DMS79 treated with DMSO at 0.1 percent for 48 hours (cell line): Measurements from ENCODE around the gene E2F1.
A peak's percentile ranks its signal among the peaks of the same experiment; 100 is the strongest.

ENCODE experiments used
- DNase-seq: peaks from one replicate; lab custom pipeline; 2025; lab: John Stamatoyannopoulos, UW

The E2F1 gene, protein sequence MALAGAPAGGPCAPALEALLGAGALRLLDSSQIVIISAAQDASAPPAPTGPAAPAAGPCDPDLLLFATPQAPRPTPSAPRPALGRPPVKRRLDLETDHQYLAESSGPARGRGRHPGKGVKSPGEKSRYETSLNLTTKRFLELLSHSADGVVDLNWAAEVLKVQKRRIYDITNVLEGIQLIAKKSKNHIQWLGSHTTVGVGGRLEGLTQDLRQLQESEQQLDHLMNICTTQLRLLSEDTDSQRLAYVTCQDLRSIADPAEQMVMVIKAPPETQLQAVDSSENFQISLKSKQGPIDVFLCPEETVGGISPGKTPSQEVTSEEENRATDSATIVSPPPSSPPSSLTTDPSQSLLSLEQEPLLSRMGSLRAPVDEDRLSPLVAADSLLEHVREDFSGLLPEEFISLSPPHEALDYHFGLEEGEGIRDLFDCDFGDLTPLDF

DNA sequence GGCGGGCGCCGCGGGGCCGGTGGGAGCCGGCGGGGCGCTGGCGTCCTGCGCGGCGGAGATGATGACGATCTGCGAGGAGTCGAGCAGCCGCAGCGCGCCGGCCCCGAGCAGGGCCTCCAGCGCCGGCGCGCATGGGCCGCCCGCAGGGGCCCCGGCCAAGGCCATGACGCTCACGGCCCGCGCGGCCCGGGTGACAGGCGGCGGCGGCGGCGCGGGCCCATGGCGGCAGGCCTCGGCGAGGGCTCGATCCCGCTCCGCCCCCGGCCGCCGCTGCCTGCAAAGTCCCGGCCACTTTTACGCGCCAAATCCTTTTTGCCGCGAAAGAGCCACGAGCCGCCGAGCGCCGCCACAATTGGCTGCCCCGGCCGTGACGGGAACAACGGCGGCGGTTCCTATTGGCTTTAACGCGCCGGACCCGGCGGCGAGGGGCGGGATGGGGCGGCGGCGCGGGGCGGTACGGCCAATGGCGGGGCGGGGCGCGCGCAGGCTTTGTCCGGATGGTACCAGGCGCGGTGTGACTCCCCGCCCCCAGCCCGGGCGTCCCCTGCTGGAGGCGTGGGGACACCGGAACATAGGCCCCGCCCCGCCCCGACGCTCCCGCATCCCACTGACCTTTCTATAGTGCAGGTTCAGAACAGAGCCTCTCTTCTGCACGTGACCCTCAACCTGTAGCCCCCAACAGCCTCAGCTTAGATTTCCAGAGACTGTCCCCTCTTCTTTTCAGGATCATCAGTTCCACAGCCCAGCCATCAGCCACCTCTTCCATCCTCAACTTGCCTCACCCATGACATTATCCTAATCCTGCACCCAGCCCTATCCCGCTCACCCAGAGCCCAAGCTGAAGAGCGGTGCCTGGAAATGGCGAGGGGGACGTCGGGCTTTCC is at the start of gene E2F1:
TSS of gene E2F1 (minus strand) at position 286 of the 884 bp plus-strand sequence. CDS start at position 165, 121 bp downstream.
- peak; percentile 89 for DNase-seq

DNA sequence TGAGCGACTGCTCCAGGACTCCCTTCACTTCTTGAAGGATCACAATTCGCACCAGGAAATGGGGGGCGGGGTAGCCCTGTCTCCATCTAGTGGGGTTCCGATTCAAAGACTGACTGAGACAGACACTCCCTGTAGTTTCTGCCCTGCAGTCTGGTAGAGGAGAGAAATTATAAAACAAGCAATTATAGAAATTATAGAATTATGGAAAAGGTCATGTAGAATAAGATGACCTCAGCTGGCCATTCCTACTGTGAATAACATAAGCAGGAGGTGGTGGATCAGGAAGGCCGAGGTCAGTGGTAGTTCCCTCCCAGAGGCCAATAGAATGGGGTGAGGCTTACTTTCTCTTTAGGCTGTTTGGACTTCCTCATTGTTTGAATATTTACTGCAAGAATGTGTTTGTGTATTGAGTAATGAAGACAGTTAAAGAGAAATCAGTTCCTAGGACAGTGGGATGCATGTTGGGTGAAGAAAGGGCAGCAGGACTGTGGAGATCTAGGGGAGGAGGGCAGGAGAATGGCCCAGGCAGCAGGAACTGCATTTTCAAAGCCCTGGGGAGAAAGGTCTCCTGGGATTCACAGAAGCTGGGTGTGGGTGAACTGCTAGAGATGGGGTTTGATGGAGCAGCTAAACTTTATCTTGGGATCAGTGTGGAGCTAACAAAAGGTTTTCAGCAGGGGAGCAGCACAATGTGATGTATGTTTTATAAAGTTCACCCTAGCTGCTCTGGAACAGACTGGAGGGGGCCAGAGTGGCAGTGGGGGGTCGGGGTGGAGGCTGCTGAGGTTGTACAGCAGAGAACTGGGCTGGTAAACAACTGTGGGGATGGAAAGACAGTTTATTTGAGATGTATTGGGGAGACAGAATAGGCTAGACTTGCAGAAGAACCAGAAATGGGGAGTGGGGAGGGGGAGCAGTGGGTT is 47.7 kb upstream of the E2F1 start:
- DNase-seq: no peak

DNA sequence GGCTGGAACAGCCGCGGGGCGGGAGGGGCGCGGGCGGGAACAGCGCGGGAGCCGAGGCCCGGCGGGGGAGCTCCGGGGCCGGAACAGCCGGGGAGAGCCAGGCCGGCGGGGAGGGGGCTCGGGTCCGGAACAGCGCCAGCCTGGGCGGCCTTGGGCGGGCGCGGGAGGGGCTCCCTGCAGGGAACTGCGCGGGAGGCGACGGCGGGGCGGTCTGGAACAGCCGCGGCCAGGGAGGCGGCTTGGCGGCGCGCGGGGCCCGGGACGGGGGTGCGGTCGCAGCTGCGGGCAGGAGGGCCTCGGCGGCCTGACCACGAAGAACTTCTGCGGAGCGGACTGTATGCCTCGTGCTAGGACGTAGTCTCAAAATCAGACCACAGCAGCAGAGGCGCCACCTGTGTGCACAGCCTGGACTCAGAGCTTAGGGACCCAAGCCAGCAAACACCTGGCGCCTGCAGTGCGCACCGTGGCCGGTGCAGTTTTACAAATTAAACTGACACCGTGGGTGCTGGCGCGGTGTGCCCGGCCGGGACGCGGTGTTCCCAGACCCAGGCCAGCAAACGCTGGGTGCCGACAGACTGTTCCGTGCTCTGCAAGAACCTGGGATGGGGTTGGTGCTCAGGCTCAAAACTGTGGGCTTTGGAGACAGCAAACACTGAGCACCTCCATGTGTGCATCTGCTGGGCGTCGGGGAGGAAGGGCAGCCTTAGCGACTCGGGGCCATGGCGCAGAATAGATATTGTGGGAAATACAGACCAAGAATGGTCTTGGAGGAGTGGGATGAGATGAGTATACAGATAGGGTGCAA is 46.2 kb upstream of the E2F1 start:
- peak; percentile 37 for DNase-seq

DNA sequence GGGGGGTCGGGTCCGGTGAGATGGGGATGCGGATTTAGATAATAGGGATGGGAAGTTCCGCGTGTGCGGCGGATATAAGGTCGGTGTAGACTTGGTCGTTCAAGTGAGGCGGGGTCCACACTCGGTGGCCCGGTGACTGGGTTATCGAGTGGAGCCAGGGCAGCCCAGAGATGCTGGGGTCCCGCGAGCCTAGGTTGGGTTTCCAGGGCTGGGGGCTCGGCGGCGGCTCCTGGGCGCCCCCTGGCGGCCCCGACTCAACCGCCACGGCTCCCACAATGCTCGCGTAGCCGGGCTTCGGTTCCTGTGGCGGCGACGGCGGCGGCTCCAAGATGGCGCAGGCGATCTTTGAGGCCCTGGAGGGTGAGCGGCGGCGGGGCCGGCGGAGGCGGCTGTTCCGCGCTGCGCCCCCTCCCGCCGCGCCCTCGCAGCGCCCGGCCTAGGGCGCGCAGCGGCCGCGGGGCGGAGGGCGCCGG is 45.5 kb upstream of the E2F1 start, which contains the start of gene ZNF341:
TSS of gene ZNF341 (plus strand) at position 304 of the 473 bp plus-strand sequence. CDS start at position 330, 26 bp downstream.
- DNase-seq: peak; percentile 32

DNA sequence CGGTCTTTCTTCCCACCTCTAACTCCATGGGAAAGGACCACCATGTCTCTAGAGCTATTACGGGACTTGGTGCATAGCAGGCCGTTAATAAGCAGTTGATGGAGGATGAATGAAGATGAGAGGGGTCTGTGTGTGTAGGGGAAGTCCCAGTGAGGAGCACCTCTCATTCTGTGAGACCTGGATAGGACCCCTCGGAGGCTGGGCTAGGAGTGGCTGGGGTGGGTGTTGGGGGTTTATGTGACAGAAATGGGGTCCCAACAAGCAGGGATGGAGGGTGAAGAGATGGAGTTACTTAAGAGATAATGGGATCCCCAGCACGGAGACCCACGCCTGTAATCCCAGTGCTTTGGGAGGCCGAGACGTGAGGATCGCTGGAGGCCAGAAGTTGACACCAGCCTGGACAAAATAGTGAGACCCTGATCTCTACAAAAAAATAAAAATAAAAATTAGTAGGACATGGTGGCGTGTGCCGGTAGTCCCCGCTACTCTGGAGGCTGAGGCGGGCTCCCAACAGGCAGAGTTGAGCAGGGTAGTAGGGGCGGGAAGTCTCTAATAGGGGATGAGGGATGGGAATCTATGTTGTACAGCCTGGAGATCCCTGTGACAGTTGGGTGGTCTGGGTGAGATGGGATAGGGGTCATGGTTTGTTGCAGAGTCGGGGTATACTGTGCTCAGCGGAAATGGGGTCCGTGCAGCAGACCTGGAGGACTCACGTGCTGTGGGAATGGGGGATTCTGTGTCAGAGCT is 44.9 kb upstream of the E2F1 start:
- no peak for DNase-seq

DNA sequence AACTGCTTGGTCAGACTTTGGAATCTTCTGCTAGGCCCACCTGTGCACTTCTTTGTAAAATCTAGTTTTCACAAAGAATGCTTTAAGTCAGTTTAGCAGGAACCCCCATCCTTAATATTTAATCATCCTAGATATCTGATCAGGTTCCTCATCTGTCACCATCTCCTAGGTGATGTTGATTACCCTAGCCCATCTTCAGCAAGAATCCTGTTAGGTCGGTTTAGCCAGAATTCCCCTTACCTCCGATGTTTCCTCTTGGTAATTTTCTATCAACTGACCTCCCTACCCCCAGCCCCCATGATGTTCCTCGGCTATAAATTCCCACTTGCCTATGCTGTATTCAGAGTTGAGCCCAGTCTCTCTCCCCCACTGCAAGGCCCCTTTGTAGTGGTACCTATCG is 42.9 kb upstream of the E2F1 start:
- no peak for DNase-seq

DNA sequence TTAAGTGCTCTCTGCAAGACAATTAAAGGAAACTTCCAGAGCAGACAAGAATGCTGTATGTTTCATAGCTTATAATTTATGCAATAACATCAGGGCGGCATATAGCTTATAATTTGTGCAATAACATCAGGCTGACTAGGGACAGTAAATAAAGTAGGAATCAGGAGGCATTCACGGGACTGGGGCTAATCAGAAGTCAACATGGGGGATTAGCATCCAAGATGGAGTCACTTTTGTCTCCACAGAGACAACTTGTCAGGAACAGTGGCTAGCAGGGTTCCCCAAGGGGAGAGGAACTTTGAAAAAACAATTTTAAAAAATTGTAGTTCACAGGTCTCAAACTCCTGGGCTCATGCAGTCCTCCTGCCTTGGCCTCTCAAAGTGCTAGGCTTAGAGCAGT is 42.3 kb upstream of the E2F1 start:
- no peak for DNase-seq

DNA sequence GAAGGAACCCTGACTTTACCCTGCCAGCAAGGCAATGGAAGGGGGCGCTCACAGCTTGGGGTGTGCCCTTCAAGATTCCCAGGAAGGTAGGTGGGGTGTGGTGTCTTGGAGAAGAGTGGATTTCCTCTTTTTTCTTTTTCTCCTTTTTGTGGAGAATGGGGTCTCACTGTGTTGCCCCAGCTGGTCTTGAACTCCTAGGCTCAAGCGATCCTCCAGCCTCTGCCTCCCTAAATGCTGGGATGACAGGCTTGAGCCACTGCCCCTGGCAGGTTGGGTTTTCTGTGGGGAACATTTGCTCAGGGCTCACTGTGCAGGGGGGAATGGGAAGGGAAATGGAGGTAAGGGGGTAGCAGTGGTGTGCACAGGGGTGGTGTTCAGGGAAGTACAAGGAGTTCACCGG is 41.6 kb upstream of the E2F1 start:
- DNase-seq: no peak

DNA sequence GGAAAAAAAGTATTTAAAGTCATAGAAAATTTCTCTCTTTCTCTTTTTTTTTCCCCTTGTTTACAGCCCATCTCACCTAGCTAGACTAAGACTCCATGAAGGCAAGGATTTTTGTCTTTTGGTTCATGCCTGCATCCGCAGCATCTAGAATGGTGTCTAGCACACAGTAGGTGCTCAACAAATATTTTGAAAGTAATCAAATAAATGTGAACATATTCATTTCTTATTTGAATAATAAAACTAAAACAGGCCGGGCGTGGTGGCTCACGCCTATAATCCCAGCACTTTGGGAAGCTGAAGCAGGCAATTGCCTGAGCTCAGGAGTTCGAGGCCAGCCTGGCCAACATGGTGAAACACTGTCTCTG is 40.9 kb upstream of the E2F1 start:
- no peak for DNase-seq

DNA sequence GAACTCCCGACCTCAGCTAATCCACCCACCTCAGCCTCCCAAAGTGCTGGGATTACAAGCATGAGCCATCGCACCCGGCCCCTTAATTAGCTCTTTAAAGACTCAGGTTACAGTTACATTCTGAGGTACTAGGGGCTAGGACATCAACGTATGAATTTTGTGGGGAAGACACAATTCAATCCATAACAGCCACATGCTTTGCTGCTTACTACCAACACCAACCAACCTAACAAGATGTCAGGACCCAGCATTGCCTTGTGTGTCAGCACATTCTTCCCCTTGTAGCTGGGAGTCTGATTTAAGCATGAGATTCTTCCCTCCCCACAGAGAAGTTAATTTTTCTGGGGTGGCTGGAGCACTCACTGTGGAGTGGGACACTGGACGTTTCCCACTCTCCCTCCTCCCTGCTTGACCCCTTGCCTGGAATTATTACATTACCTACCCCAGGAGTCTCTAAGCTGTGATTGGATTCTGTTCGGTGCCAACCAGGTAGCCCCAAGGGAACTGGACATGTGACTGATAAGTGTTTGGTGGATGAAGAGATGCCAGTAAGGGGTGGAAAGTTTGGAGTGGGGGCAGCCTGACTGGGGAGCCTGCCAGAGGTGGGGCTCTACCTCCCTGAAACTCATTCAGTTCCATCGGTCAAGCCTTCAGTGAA is 39.6 kb upstream of the E2F1 start:
- DNase-seq: no peak

DNA sequence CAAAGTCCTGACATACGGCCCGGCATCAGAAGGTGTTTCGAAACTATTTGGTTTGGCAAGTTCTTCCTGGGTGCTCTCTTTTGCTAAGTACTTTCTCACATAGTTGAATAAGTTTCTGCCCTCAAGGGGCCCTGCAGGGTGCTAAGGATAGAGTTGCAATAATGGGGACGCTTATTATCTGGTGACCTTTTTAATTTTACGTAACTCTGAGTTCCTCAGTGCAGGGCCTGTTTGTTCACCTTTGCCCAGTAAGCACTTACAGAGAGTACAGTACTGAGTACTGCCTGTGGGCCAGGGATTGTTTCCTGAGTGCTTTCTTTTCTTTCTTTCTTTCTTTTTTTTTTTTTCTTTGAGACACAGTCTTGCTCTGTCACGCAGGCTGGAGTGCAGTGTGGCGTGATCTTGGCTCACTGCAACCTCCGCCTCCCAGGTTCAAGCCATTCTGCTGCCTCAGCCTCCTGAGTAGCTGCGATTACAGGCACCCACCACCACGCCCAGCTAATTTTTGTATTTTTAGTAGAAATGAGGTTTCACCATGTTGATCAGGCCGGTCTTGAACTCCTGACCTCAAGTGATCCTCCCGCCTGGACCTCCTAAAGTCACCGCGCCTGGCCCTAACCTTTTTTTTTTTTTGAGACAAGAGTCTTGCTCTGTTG is 38.4 kb upstream of the E2F1 start:
- no peak for DNase-seq

DNA sequence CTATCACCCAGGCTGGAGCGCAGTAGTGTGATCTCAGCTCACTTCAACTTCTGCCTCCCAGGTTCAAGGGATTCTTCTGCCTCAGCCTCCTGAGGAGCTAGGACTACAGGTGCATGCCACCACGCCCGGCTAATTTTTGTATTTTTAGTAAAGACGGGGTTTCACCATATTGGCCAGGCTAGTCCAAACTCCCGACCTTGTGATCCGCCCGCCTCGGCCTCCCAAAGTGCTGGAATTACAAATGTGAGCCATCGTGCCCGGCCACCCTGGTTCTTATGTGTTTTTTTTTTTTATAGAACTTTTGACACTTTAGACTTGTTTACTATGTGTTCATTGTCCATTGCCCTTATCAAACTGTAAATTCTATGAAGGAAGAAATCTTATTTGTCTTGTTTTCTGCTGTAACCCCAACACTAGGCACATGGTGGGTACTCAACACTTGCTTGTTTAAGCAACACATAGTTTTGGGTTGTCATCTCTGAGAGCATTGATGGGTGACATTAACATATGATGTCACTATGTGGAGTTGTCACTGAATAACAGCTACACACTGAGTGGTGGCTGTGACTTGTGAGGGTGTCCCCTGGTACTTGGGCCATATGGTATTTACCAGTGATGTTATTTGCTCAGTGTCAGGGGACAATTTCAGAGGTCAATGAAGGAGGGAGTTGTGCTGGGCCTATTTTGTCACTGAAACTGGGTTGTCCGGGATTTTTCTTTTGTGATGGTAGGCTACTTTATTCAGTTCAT is 35.4 kb upstream of the E2F1 start:
- DNase-seq: no peak

DNA sequence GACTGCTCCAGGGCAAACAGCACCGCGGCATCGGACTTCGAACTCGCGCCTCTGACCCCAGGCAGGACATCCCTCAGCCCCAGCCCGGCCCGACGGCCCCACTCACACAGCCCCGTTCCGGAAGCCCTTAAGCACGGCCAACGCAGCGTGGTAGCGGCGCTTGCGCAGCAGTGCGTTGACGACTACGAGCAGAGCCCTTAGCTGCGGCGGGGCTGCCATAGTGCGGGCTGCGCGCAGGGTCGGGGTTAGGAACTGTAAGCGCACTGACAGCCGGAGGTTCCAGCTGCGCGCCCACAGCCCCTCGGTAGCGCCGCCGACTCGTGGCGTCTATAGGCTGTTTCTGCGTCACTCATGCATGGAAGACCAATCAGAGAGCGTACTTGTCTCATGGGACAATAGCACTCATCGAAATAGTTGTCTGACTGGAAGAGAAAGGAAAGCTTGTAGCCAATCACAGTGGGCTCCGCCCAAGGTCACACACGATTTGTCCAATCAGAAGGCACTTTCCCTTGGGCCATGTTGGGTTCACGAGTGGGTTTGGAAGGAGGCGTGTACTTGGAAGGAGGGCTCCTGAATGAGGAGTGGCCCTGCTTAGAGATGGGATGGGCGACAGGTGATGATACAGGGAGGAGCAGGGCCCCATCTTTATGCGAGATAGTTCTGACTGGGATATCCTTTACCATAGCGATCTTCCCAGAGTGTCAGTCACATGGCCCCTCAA is 34.0 kb upstream of the E2F1 start, which contains the start of gene PXMP4:
TSS of gene PXMP4 (minus strand) at position 322 of the 721 bp plus-strand sequence. CDS start at position 219, 103 bp downstream.
- peak; percentile 94 for DNase-seq

DNA sequence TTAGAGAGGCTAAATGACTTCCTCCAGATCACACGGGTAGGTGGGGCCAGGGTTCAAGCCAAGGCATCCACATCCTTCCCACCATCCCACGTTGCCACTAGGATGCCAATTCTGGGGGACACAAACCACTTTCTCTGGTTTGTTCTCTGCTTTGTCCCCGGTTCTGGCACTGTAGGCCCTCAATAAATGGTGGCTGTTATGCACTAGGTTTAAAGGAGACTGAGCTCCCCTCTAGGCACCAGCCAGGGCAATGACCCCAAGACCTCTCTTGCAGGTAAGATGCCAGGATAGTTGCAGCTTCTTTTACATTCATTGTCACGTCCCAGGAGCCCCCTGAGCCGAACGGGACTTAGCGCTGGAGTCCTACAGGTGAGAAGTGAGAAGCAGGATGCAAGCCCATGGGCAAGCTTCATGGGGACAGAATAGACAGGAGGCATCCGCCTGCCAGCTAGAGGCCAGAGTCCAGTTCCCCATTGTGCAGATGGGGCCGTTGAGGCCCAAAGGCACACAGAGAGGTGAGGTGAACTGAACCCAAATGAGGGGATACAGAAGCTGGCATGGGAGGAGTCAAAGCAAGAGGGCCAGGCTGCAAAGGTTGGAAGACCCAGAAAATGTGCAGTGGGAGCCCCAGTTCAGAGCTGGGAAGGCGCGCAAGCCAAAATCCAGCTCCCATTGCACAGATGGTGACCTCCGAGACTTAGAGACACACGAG is 33.2 kb upstream of the E2F1 start:
- no peak for DNase-seq

DNA sequence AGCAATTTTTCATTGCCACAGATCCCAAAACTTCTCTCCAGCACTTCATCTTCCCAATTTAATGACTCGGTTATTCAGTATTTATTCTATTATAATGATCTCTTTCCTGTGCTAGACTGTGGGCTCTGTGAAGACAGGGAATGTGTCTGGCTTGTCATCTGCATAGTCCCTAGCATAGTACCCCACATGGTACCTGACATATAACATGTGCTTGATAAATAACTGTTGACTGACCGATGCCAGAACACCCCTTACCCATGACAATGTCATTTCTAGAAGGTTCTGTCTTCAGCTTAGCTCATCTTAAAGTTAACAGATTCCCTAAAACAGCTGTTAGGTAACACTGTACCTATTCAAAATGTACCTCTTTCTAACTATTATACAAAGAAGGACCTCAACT is 30.3 kb upstream of the E2F1 start:
- DNase-seq: no peak

DNA sequence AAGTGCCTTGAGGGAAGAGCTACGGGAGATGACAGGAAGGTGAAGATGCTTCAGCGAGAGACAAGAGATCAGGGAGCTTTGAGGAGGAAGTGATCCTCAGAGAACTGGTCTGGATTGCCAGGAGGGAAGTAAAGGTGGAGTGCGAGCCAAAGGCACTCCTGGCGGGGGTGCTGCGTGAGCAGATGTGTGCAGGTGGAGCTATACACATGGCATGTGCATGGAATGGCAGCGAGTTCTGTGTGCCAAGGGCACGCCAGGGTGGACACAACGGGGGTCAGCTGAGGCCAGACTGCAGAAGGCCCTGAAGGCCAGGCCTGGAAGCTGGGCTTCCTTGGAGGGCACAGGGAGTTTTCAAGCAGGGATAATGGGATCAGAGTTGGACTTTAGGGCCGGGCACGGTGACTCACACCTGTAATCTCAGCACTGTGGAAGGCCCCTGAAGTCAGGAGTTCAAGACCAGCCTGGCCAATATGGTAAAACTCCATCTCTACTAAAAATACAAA is 27.7 kb upstream of the E2F1 start:
- DNase-seq: no peak

DNA sequence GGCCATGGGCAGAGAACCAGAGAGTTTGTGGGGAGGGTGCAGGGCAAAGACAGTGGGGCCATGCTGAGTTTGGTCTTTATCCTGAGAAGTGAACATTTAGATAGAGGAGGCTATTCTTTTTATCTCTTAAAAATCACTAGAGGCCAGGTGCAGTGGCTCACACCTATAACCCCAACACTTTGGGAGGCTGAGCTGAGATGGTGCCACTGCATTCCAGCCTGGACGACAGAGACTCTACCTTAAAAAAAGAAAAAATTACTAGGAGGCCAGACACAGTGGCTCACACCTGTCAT is 25.2 kb upstream of the E2F1 start:
- DNase-seq: no peak
